GM12872 (cell line): ENCODE results near the gene IFT74.

Source experiments
- CTCF ChIP-seq: IDR thresholded peaks from 3 replicates; pipeline ENCODE4 v1.5.1; 2011; ENCODE audit warnings: low read depth, mild to moderate bottlenecking, low read length, moderate library complexity; ENCODE audit not compliant: insufficient read depth

IFT74 gene

GRCh38 chr9:26951794-26952193, 4.4 kb upstream of the IFT74 start:
- TF ChIP-seq CTCF, result no peak

GRCh38 chr9:26954050-26954508, 2.1 kb upstream of the IFT74 start:
- TF ChIP-seq CTCF, result no peak

- TF ChIP-seq CTCF, result no peak
Measured at GRCh38 chr9:26955222-26955903, 849 bp upstream of the IFT74 start.

GRCh38 chr9:26956860-26957233, 635 bp downstream of the IFT74 start:
- no peak for TF ChIP-seq CTCF

- TF ChIP-seq CTCF, result no peak
Measured at GRCh38 chr9:26971721-26972120, 15.5 kb downstream of the IFT74 start.

- TF ChIP-seq CTCF, result no peak
Measured at GRCh38 chr9:26973989-26974388, 17.8 kb downstream of the IFT74 start.

GRCh38 chr9:26974927-26975326, 18.7 kb downstream of the IFT74 start:
- no peak for TF ChIP-seq CTCF
